Sigmoid colon (tissue), 7 donors: Measurements from ENCODE around the gene CARD10. TPM values are rescaled to one million over a fixed set of nuclear protein-coding genes. Genes with fewer than 3 reads are reported as not detected.

Experiments
- DNase-seq: peaks from one replicate; pipeline ENCODE4 v3.0.0-alpha.2; 2019
- H3K27ac ChIP-seq, 4 donors: fragments of 200-600 bp; sonication (generic); one replicate each; pipeline ENCODE4 v1.5.1; 2016 to 2019; ENCODE audit warnings: mild to moderate bottlenecking in 1 of 4
- H3K27me3 ChIP-seq, 3 donors: fragments of 200-600 bp; sonication (generic); one replicate each; pipeline ENCODE4 v1.5.1; 2019; ENCODE audit warnings: mild to moderate bottlenecking in 1 of 3
- H3K36me3 ChIP-seq, 4 donors: fragments of 200-600 bp; sonication (generic); one replicate each; pipeline ENCODE4 v1.5.1; 2016 to 2019
- H3K4me1 ChIP-seq, 4 donors: fragments of 200-600 bp; sonication (generic); one replicate each; pipeline ENCODE4 v1.5.1; 2017 to 2019
- H3K4me3 ChIP-seq, 4 donors: fragments of 200-600 bp; sonication (generic); one replicate each; pipeline ENCODE4 v1.5.1; 2017 to 2019; ENCODE audit warnings: mild to moderate bottlenecking in 2 of 4, moderate library complexity in 1 of 4
- H3K9me3 ChIP-seq, 4 donors: fragments of 200-600 bp in 3 of 4; sonication (generic) in 3 of 4; one replicate each; pipeline versions ENCODE4 v1.5.1 to v1.6.1; 2013 to 2019
- EP300 ChIP-seq, 4 donors: sonication (generic); formaldehyde crosslinking; IDR thresholded peaks; one replicate each; pipeline ENCODE4 v1.6.1; 2017; ENCODE audit warnings: antibody characterized with exemption in 4 of 4
- POLR2A ChIP-seq, 2 donors: fragments of 450-650 bp; IDR thresholded peaks; one replicate each; pipeline ENCODE4 v1.6.1; 2016; ENCODE audit warnings: antibody characterized with exemption in 2 of 2, mild to moderate bottlenecking in 2 of 2, moderate library complexity in 2 of 2
- POLR2AphosphoS5 ChIP-seq, 4 donors: sonication (generic); formaldehyde crosslinking; IDR thresholded peaks; one replicate each; pipeline ENCODE4 v1.6.1; 2017; ENCODE audit warnings: antibody characterized with exemption in 4 of 4
- WGBS, 2 donors: extraction: QIAGEN DNeasy Blood & Tissue Kit; methylation state at CpG; one replicate each; pipeline ENCODE4 v1.1.7; 2013; 5-methylcytosine and 5-hydroxymethylcytosine counted together
- intact Hi-C: fragments of 100-400 bp; cut with DNase I; formaldehyde crosslinking; loops from one replicate; pipeline ENCODE4 v1.15.1; 2023
- polyA plus RNA-seq, 3 donors: library from polyadenylated mRNA; stranded (reverse); fragments of 200-250 nt; gene quantifications; one replicate each; pipeline ENCODE4 v1.2.3, GENCODE V29; 2013
- total RNA-seq, 4 donors: library from RNA; depleted of rRNA; stranded (reverse); fragments of >200 nt; gene quantifications; one replicate each; pipeline ENCODE4 v1.1.0, GENCODE V29; 2016
- TF ChIP-seq, protein P1 (sequence below), 4 experiments: fragments of 450-650 bp in 3 of 4; fragments of 200-600 bp in 1 of 4; IDR thresholded peaks; one replicate each; pipeline ENCODE4 v1.5.1; 2016 to 2019; ENCODE audit warnings: antibody characterized with exemption in 4 of 4, mild to moderate bottlenecking in 3 of 4, moderate library complexity in 2 of 4
- donor health status: healthy with polysubstance abuse.
- donor health status: Bipolar disorder and iron deficiency.
- donor health status: healthy.

The CARD10 gene
- total and polyA plus RNA-seq, 7 donors = 2.8 to 41.0 (median 8.6) TPM

DNA sequence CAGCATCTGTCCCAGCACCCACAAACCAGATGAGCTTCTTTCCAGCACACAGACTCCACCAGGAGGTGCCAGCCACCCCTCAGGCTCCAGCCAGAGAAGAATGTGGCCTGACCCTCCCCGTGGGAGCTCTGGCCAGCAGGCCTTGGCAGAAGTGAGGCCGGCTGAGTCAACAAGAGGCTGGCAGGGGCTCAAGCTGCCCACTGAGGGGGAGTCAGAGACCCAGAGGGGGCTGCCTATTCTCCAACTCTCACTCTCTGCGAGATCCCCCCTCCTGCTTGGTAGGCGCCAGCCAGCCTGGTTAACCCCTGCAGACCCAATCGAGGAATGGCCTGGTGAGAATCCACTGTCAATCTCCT is 30.5 kb upstream of the CARD10 start:
- intact Hi-C loops = no loop called here
- 69 to 73% methylated on average over 5 of the region's 5 CpGs for WGBS, 2 donors
- no peaks in the 10 kb centered on the region for H3K36me3 ChIP-seq
- H3K27ac ChIP-seq = peak overlapping the region; percentile 34 to 57 (median 45)
- H3K4me3 ChIP-seq = no peak overlapping the region
- no peaks in the 10 kb centered on the region for H3K27me3 ChIP-seq
- H3K9me3 ChIP-seq = no peaks in the 10 kb centered on the region
- peaks cover 0 to 60% (median 52%) of the 10 kb centered on the region in 4 donors for H3K4me1 ChIP-seq
- TF ChIP-seq POLR2AphosphoS5 (IDR thresholded peaks at IDR 0.05) = no peak
- DNase-seq = no peak

DNA sequence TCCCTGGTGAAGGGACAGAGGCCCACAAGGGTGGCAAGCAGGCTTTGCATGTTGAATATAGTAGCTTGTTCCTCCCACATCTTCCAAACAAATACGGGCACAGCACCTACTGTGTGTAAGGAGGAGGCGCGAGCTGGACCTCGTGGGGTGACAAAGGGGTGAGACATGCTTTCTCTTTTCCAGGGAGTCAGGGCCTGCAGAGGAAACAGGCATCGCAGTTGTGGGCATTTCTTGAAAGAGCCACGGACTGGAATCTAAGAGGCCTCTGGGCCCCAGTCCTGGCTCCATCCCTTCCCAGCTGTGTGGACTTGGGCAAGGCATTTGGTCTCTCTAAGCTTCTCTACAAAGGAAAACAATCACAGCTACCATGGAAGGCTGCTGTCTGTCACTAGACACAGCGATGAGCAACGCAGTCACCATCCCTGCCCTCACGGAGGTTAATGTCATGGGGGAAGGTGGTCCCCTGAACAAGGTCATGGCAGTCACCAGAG is 28.1 kb upstream of the CARD10 start:
- WGBS, 2 donors = 76% methylated on average over 9 of the region's 9 CpGs
- H3K9me3 ChIP-seq = no peaks in the 10 kb centered on the region
- intact Hi-C loops = no loop called here
- H3K4me3 ChIP-seq = no peak overlapping the region
- TF ChIP-seq POLR2A (IDR thresholded peaks at IDR 0.05) (no peak), POLR2AphosphoS5 (IDR thresholded peaks at IDR 0.05) (no peak), EP300 (IDR thresholded peaks at IDR 0.05) (no peak)
- TF ChIP-seq, protein P1, sequence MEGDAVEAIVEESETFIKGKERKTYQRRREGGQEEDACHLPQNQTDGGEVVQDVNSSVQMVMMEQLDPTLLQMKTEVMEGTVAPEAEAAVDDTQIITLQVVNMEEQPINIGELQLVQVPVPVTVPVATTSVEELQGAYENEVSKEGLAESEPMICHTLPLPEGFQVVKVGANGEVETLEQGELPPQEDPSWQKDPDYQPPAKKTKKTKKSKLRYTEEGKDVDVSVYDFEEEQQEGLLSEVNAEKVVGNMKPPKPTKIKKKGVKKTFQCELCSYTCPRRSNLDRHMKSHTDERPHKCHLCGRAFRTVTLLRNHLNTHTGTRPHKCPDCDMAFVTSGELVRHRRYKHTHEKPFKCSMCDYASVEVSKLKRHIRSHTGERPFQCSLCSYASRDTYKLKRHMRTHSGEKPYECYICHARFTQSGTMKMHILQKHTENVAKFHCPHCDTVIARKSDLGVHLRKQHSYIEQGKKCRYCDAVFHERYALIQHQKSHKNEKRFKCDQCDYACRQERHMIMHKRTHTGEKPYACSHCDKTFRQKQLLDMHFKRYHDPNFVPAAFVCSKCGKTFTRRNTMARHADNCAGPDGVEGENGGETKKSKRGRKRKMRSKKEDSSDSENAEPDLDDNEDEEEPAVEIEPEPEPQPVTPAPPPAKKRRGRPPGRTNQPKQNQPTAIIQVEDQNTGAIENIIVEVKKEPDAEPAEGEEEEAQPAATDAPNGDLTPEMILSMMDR (IDR thresholded peaks at IDR 0.05) = no peak
- no peak for DNase-seq
- peak overlapping the region; percentile 87 to 94 (median 88) for H3K27ac ChIP-seq
- H3K36me3 ChIP-seq = no peaks in the 10 kb centered on the region
- peaks cover 0 to 51% (median 47%) of the 10 kb centered on the region in 4 donors for H3K4me1 ChIP-seq
- H3K27me3 ChIP-seq = no peaks in the 10 kb centered on the region

DNA sequence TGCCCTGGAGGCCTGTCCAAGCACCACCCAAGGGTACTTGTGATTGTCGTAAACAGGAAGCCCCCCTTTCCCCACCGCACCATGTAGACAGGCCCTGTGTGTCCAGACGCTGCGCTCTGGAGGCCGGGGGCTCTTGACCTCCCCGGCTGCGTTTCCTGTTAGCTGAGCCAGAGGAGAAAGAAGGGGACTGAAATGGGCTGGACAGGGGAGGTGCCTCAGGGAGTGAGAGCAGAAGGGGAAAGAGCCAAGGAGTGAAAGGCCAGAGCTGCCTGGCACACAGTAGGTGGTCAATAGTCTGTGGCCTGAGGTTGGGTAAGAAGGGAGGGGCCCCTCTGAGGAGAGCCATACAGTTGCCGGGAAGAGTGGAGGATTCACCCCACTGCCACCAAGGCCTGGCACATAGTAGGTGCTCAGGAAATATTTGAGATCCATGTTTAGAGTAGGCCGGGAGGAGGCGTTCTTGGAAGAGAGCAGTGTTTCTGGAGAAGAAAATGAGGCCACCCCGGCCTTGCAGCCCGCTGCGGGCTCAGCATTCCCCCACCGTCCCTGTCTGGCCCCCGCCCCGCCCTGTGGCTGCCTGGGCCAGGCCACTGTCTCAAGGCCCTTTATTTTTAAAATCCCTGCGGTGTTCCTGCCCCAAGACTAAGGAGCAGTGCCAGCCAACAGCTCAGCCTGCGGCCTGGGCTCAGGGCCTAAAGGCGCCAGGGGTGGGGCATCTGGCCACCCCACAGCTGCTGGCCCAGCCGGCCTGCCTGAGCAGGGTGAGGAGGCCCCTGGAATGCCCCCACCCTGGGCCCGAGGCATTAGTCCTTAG is 27.4 kb upstream of the CARD10 start:
- Histone ChIP-seq H3K4me1 (peaks cover 0 to 45% (median 42%) of the 10 kb centered on the region in 4 donors), H3K27me3 (no peaks in the 10 kb centered on the region), H3K27ac (peak overlapping the region; percentile 87 to 94 (median 88)), H3K4me3 (peak overlapping the region in 2 of 4 donors; percentile 27 to 34), H3K9me3 (no peaks in the 10 kb centered on the region), H3K36me3 (no peaks in the 10 kb centered on the region)
- intact Hi-C loops = no loop called here
- TF ChIP-seq POLR2A (IDR thresholded peaks at IDR 0.05) (no peak), EP300 (IDR thresholded peaks at IDR 0.05) (no peak), POLR2AphosphoS5 (IDR thresholded peaks at IDR 0.05) (peak in 1 of 4 donors; percentile 1)
- TF ChIP-seq, protein P1 (IDR thresholded peaks at IDR 0.05) = no peak
- DNase-seq = peak; percentile 91
- 50 to 57% methylated on average over 21 of the region's 21 CpGs for WGBS, 2 donors

DNA sequence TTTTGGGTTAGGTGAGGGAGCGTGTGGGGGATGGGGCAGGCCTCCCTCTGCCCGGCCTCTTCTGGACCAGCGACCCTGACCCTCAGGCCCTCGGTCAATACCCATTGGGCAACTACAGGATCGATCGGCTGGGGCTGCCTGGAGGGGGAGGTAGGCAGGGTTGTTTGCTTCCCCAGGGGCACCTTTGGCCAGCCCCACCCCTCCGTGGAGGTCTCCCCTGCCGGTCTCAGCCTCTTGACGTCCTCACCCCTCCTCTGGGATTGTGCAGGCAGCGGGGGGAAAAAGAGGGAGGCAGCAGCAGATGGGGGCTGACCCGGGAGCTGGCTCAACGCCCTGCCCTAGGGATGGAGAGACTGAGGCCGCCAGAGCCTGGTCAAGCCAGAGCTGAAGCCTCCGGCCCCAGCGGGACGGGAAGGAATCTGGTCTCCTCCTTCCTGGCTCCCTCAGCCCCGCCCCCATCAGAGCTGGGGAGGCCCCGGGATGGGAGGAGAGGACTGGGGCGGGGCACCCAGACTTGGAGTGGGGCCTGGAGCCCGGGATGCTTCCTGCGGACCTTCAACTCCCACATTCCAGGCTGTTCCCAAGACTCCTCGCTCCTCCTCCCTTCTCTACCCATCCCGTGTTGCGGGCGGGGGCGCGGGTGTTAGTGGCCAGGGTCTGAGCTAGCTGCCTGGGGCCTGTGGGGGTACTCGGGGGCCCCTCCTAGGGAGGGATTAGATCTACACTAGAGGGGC is 26.7 kb upstream of the CARD10 start:
- H3K36me3 ChIP-seq = no peaks in the 10 kb centered on the region
- intact Hi-C loops = loop anchor here (1.0 kb wide), 1 partner anchor 15 kb away; no protein-coding TSS in a partner anchor
- DNase-seq = peak; percentile 98
- H3K27ac ChIP-seq = peak overlapping the region; percentile 87 to 94 (median 88)
- H3K4me1 ChIP-seq = peaks cover 0 to 41% (median 38%) of the 10 kb centered on the region in 4 donors
- H3K27me3 ChIP-seq = no peaks in the 10 kb centered on the region
- H3K9me3 ChIP-seq = no peaks in the 10 kb centered on the region
- H3K4me3 ChIP-seq = peak overlapping the region; percentile 11 to 34 (median 24)
- TF ChIP-seq, protein P1 (IDR thresholded peaks at IDR 0.05) = no peak
- TF ChIP-seq EP300 (IDR thresholded peaks at IDR 0.05) (peak in 1 of 4 donors; percentile 17), POLR2A (IDR thresholded peaks at IDR 0.05) (peak; percentile 65 to 67), POLR2AphosphoS5 (IDR thresholded peaks at IDR 0.05) (peak; percentile 45 to 73 (median 65))
- 5 to 17% methylated on average over 28 of the region's 28 CpGs for WGBS, 2 donors
